Muscle layer of colon (tissue), 2 donors: ENCODE measurements around the gene CCDC12.

Experiments used
- H3K27ac ChIP-seq: one replicate; pipeline ENCODE4 v1.7.0; 2013; ENCODE audit warnings: low read depth, mild to moderate bottlenecking, low read length, moderate library complexity
- H3K27me3 ChIP-seq, 2 donors: one replicate each; pipeline ENCODE4 v1.7.0; 2013; ENCODE audit warnings: low read length in 2 of 2, mild to moderate bottlenecking in 2 of 2; ENCODE audit not compliant: insufficient read depth in 2 of 2, control insufficient read depth in 1 of 2
- H3K36me3 ChIP-seq: one replicate; pipeline ENCODE4 v1.7.0; 2013; ENCODE audit warnings: mild to moderate bottlenecking, low read length; ENCODE audit not compliant: insufficient read depth
- H3K4me1 ChIP-seq: one replicate; pipeline ENCODE4 v1.7.0; 2013; ENCODE audit warnings: mild to moderate bottlenecking, low read length; ENCODE audit not compliant: insufficient read depth
- H3K4me3 ChIP-seq, 2 donors: one replicate each; pipeline ENCODE4 v1.7.0; 2013; ENCODE audit warnings: low read length in 2 of 2, low read depth in 1 of 2, mild to moderate bottlenecking in 1 of 2, moderate library complexity in 1 of 2
- H3K9ac ChIP-seq: one replicate; pipeline ENCODE4 v1.7.0; 2013; ENCODE audit warnings: low read length
- H3K9me3 ChIP-seq: one replicate; pipeline ENCODE4 v1.7.0; 2013; ENCODE audit warnings: mild to moderate bottlenecking, low read length
- donor health status: abdominal sarcoma.
- donor health status: Adenocarcinoma of cecum.

CCDC12 gene

DNA sequence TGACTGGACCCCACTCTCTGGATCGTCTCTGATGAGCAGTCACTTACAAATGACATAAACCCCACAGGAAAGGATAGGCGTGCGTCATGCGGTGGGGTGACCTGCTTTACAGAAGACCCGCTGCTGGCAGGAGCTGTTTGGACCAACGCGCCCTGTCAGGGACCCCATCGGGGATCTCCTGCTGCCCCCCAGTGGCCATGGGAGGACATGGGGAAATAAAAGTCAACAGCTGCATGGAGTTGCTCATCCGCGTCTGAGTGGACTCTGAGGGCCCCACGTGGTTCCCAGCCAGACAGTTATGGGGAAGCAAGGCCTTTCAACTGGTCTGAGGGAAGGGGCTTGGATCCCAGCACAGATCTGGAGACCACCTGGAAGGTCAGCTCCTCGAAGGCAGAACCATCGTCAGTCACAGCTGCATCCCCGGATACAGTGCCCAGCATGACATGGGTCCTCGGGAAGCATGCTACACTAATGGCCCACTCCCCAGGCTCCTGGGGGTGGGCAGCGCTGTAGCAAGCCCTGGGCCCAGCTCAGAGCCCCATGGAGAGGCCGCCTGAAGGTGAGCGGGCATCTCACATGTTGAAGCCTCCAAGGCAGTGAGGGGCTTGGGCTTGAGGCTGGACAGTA lies 66.9 kb downstream of the CCDC12 start:
- H3K4me3 ChIP-seq = peak overlapping the region in 1 of 2 donors; percentile 22

DNA sequence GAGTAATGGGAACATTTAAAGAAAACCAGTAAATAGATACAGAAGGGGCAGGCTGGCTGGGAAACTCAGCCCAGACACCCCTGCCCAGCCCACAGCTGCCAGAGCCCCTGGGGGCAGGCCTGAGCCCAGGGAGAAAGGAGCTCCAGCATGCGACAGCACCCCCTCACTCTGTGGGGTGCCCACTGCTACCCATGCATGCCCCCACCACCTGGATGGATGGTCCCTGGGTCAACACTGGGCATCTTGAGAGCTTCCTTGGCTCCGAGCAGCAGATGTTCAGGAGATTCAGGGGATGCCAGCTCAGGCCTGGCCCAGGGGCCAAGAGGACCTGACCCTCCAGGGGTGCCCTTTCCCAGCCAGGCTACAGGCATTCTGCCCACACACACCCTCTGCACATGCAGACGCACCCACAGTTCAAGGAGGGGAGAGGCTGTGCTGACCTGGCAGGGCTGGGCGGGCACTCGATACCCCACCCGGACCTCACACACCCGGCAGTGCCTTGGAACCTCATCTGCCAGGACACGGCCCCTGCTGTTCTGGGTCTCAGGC lies 67.5 kb downstream of the CCDC12 start:
- no peak overlapping the region for H3K9ac ChIP-seq
- peak overlapping the region in 1 of 2 donors; percentile 22 for H3K4me3 ChIP-seq
- peaks cover 14% of the 10 kb centered on the region for H3K4me1 ChIP-seq
- no peak overlapping the region for H3K27ac ChIP-seq
- H3K9me3 ChIP-seq = no peaks in the 10 kb centered on the region
- no peaks in the 10 kb centered on the region for H3K36me3 ChIP-seq
- peaks cover 0 to 12% of the 10 kb centered on the region in 2 donors for H3K27me3 ChIP-seq

More for the DNA sequence above, 66.9 kb downstream of the CCDC12 start:
- peaks cover 0 to 12% of the 10 kb centered on the region in 2 donors for H3K27me3 ChIP-seq
- H3K27ac ChIP-seq = no peak overlapping the region
- H3K4me1 ChIP-seq = peaks cover 14% of the 10 kb centered on the region
- H3K9ac ChIP-seq = no peak overlapping the region
- no peaks in the 10 kb centered on the region for H3K36me3 ChIP-seq
- H3K9me3 ChIP-seq = no peaks in the 10 kb centered on the region

DNA sequence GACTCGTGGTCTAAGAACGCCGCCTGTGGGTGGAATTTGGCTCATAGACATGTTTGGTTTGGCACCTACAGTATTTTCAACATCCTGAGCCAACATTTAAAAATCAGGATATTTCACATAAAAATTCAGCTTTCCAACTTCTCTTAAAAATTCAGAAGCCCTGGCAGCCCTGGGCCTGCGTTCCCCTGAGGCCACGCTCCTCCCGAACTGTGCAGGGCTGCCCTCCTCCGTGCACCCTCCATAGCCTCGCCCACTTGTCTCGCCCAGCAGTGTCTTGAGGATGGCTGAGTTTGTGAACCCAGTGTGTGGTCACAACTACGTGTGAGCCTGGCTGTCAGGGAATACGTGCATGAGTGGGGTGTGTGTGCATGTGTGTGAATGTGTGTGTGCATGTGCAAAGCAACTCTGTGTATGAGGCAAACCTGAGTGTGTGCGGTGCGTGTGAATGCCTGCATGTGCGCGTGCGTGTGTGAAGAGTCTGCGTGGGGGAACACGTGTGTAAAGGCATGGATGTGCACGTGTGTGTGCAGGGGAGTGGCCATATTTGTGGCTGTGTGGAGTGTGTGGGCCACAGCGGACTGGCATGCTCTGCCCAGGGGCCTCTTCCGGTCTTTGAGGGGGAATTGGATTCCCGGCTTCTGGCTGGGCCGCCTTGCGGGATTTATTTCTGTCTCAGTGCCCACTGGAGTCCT lies 68.1 kb downstream of the CCDC12 start:
- no peak overlapping the region for H3K27ac ChIP-seq

DNA sequence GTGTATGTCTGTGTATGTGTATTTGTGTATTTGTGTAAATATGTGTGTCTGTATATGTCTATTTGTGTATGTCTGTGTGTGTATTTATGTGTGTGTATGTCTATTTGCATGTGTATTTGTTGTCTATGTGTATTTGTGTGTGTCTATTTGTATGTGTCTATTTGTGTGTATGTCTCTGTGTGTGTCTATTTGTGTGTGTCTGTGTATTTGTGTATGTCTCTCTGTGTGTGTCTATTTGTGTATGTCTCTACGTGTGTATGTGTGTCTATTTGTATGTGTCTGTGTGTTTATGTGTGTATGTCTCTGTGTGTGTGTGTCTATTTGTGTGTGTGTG lies 68.6 kb downstream of the CCDC12 start:
- no peaks in the 10 kb centered on the region for H3K36me3 ChIP-seq
- no peak overlapping the region for H3K4me3 ChIP-seq
- no peak overlapping the region for H3K27ac ChIP-seq
- H3K4me1 ChIP-seq = peaks cover 14% of the 10 kb centered on the region
- H3K27me3 ChIP-seq = peaks cover 0 to 12% of the 10 kb centered on the region in 2 donors
- no peak overlapping the region for H3K9ac ChIP-seq
- H3K9me3 ChIP-seq = no peaks in the 10 kb centered on the region

More for the DNA sequence above, 68.1 kb downstream of the CCDC12 start:
- peaks cover 14% of the 10 kb centered on the region for H3K4me1 ChIP-seq
- H3K36me3 ChIP-seq = no peaks in the 10 kb centered on the region
- no peak overlapping the region for H3K4me3 ChIP-seq
- no peaks in the 10 kb centered on the region for H3K9me3 ChIP-seq
- H3K9ac ChIP-seq = no peak overlapping the region
- H3K27me3 ChIP-seq = peaks cover 0 to 12% of the 10 kb centered on the region in 2 donors

DNA sequence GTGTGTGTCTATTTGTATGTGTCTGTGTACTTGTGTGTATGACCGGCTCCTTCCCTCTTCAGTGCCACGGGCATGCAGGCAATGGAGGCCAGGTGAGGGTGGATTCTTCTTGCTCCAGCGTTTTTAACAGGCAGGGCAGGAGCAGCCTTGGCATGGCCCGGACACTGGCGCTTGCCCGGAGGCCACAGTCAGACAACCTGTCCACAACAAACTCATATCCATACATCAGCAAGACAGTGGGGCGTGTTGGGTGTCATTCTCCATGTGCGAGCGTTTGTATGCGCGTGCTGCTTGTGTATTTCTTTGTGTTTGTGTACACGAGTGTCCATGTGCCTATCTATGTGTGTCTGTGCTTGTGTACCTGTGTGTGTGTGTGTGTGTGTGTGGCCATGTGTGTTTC lies 69.3 kb downstream of the CCDC12 start:
- Histone ChIP-seq H3K4me1 (peaks cover 14% of the 10 kb centered on the region), H3K27ac (no peak overlapping the region), H3K9me3 (no peaks in the 10 kb centered on the region), H3K9ac (no peak overlapping the region), H3K4me3 (no peak overlapping the region), H3K36me3 (no peaks in the 10 kb centered on the region), H3K27me3 (peaks cover 0 to 12% of the 10 kb centered on the region in 2 donors)

- H3K4me3 ChIP-seq = no peak overlapping the region
- peaks cover 0 to 12% of the 10 kb centered on the region in 2 donors for H3K27me3 ChIP-seq
- H3K4me1 ChIP-seq = peaks cover 14% of the 10 kb centered on the region
- no peaks in the 10 kb centered on the region for H3K36me3 ChIP-seq
- H3K9me3 ChIP-seq = no peaks in the 10 kb centered on the region
- H3K9ac ChIP-seq = no peak overlapping the region
- no peak overlapping the region for H3K27ac ChIP-seq
Measured at GRCh38 chr3:46906471-46907058, 70.0 kb downstream of the CCDC12 start.

- Histone ChIP-seq H3K9me3 (no peaks in the 10 kb centered on the region), H3K9ac (no peak overlapping the region), H3K4me3 (no peak overlapping the region), H3K4me1 (peaks cover 14% of the 10 kb centered on the region), H3K27ac (no peak overlapping the region), H3K36me3 (no peaks in the 10 kb centered on the region), H3K27me3 (peaks cover 0 to 12% of the 10 kb centered on the region in 2 donors)
Measured at GRCh38 chr3:46905661-46906451, 70.7 kb downstream of the CCDC12 start.

DNA sequence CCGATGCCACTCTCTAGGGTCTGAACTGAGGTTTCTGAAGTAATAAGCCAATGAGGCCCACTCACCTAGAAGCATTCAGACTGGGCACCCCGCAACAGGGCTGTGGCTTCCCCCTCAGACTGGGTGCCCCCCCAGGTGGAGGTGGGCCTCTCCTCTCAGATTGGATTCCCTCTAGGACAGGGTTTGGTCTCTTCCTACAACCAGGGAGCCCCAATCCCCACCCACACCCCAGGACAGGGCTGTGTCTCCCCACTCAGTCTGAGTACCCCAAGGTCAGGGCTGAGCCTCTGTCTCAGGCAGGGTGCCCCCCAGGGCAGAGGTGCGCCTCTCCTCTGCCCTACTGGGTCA lies 71.4 kb downstream of the CCDC12 start:
- Histone ChIP-seq H3K9ac (no peak overlapping the region), H3K27me3 (peaks cover 0 to 12% of the 10 kb centered on the region in 2 donors)

DNA sequence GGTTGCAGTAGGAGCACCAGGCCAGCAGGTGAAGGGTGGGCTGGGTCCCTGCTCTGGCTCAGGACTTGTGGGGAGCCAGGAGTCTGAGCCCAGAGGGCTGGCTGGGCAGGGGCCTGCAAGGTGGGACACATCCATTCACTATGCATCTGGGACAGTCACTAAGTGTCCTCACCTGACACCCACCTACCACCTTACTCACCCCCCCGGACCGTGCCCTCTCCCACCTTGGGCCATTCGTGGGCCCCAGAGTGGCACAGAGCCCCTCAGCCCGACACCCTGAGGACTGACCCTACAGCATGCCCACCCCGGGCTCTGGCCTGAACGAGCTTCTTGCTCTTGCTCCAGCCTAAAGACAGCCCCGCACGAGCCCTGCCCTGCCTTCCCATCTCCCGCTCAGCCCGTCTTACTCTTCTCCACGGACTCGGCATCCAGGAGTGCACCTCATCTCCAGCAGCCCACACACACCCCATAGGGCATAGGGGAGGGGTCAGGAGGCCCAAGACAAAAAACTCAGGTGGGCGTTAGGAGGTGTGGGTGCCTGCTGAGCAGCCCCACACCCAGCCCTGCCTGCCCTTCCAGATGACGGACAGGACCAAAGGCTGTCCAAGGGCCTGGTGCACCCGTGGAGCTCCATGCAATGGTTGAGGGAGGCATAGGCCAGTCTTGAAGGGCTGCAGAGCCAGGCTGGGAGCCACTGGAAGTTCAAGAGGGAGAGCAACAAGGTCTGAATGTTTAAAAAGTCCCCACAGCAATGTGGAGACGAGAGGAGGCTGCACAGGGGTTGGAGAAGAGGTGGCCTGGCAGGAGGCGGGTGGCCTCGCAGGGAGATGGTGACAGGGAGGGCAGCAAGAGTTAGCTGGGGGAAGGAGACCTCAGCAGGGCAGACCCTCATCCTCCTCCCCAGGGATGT lies 72.0 kb downstream of the CCDC12 start:
- no peak overlapping the region for H3K9ac ChIP-seq
- no peaks in the 10 kb centered on the region for H3K36me3 ChIP-seq

More for the DNA sequence above, 71.4 kb downstream of the CCDC12 start:
- H3K27ac ChIP-seq = no peak overlapping the region
- H3K36me3 ChIP-seq = no peaks in the 10 kb centered on the region
- H3K4me1 ChIP-seq = peaks cover 14% of the 10 kb centered on the region
- H3K9me3 ChIP-seq = no peaks in the 10 kb centered on the region
- no peak overlapping the region for H3K4me3 ChIP-seq

DNA sequence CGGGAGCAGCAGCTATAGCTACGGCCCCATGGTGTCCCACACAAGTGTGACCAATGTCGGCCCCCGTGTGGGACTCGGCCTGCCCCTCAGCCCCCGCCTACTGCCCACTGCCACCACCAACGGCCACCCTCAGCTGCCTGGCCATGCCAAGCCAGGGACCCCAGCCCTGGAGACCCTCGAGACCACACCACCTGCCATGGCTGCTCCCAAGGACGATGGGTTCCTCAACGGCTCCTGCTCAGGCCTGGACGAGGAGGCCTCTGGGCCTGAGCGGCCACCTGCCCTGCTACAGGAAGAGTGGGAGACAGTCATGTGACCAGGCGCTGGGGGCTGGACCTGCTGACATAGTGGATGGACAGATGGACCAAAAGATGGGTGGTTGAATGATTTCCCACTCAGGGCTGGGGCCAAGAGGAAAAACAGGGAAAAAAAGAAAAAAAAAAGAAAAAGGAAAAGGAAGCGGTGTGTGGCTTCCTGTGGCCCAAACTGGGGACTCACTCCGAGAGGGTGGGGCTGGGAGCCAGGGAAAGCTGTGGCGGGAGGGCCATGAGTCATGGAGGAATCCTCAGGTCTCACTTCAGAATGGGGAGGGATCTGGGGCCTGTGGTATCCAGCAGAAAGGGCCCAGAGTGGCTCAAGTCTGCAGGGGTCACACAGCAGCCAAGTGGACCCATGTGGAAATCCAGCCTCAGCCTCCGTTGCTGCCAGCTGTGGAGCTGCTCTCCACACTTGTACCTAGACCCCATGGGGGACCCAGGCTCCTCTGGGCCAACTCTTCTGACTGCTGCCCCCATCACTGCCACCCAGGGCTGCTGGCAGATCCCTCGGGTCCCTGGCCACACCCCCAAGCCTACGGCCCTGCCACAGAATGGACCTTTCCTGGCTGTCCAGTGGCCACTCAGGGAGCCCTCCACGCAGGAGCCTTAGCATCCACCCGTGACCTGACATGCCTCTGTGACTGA lies 72.9 kb downstream of the CCDC12 start:
- no peaks in the 10 kb centered on the region for H3K9me3 ChIP-seq
- no peaks in the 10 kb centered on the region for H3K36me3 ChIP-seq
- peaks cover under 1% of the 10 kb centered on the region for H3K4me1 ChIP-seq
- no peak overlapping the region for H3K27ac ChIP-seq
- H3K27me3 ChIP-seq = peaks cover 4 to 25% of the 10 kb centered on the region in 2 donors
- no peak overlapping the region for H3K4me3 ChIP-seq
- no peak overlapping the region for H3K9ac ChIP-seq

More for the DNA sequence above, 72.0 kb downstream of the CCDC12 start:
- no peak overlapping the region for H3K4me3 ChIP-seq
- H3K27me3 ChIP-seq = peaks cover 0 to 15% of the 10 kb centered on the region in 2 donors
- no peak overlapping the region for H3K27ac ChIP-seq
- H3K9me3 ChIP-seq = no peaks in the 10 kb centered on the region
- H3K4me1 ChIP-seq = peaks cover 10% of the 10 kb centered on the region
